Lower leg skin (tissue), 4 donors: Measurements from ENCODE around the gene PCDHGA9. TPM values are rescaled to one million over a fixed set of nuclear protein-coding genes. Genes with fewer than 3 reads are reported as not detected.

Experiments
- DNase-seq, 2 donors: peaks; one replicate each; pipeline ENCODE4 v3.0.0-alpha.2; 2019; ENCODE audit warnings: low spot score in 2 of 2
- H3K4me3 ChIP-seq: fragments of 200-600 bp; sonication (generic); 2 replicates; pipeline ENCODE4 v1.5.1; 2017; ENCODE audit warnings: mild to moderate bottlenecking, low read depth; ENCODE audit not compliant: poor library complexity, severe bottlenecking
- POLR2A ChIP-seq, 2 donors: fragments of 450-650 bp; IDR thresholded peaks; one replicate each; pipeline ENCODE4 v1.6.1; 2016 to 2017; ENCODE audit warnings: antibody characterized with exemption in 2 of 2, mild to moderate bottlenecking in 1 of 2, moderate library complexity in 1 of 2
- WGBS, 2 donors: methylation state at CpG; one replicate each; pipeline ENCODE4 v1.1.5; 2018; 5-methylcytosine and 5-hydroxymethylcytosine counted together
- intact Hi-C: fragments of 100-400 bp; cut with DNase I; formaldehyde crosslinking; loops from one replicate; pipeline ENCODE4 v1.15.0; 2023; ENCODE audit warnings: low total_unique reads
- total RNA-seq, 4 donors: library from RNA; depleted of rRNA; stranded (reverse); fragments of >200 nt; gene quantifications; one replicate each; pipeline ENCODE4 v1.1.0, GENCODE V29; 2016
- TF ChIP-seq, protein P1 (sequence below), 3 donors: fragments of 450-650 bp; IDR thresholded peaks; one replicate each; pipeline ENCODE4 v1.5.1; 2016; ENCODE audit warnings: antibody characterized with exemption in 3 of 3, mild to moderate bottlenecking in 3 of 3, moderate library complexity in 2 of 3

PCDHGA9 gene
- total RNA-seq, 4 donors from 2014 or later: 5.6 to 8.2 (median 6.3) TPM

DNA sequence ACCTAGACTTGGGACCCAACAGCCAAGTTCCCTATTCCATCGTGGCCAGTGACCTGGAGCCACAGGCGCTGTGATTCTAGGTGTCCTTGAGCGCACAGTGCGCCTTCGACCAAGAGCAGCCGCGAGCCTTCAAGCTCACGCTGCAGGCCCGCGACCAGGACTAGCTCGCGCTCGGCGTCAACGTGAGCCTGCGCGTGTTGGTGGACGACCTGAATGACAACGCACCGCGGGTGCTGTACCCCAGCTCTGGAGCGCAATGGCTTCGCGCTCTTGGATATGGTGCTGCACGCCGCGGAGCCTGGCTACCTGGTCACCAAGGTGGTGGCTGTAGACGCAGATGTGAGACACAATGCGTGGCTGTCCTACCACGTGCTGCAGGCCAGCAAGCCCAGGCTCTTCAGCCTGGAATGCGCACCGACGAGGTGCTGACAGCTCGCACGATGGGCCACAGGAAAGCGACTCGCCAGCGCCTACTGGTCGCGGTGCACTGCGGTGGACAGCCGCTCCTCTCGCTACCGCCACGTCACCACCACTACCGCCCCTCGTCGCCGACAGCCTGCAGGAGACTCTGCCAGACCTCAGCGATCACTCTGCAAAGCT lies 39.1 kb downstream of the PCDHGA9 start:
- WGBS, 2 donors: 54% methylated on average over 42 to 50 of the region's 50 CpGs
- DNase-seq: no peak
- TF ChIP-seq POLR2A (IDR thresholded peaks at IDR 0.05): no peak
- TF ChIP-seq, protein P1, sequence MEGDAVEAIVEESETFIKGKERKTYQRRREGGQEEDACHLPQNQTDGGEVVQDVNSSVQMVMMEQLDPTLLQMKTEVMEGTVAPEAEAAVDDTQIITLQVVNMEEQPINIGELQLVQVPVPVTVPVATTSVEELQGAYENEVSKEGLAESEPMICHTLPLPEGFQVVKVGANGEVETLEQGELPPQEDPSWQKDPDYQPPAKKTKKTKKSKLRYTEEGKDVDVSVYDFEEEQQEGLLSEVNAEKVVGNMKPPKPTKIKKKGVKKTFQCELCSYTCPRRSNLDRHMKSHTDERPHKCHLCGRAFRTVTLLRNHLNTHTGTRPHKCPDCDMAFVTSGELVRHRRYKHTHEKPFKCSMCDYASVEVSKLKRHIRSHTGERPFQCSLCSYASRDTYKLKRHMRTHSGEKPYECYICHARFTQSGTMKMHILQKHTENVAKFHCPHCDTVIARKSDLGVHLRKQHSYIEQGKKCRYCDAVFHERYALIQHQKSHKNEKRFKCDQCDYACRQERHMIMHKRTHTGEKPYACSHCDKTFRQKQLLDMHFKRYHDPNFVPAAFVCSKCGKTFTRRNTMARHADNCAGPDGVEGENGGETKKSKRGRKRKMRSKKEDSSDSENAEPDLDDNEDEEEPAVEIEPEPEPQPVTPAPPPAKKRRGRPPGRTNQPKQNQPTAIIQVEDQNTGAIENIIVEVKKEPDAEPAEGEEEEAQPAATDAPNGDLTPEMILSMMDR (IDR thresholded peaks at IDR 0.05): no peak
- no peak overlapping the region for H3K4me3 ChIP-seq
- intact Hi-C loops: no loop called here

Other genes starting within 250 kb of the PCDHGA9 start
- 1 to 10 TPM in 1 of 4 donors, under 1 TPM in 3; 0.49 to 1.1 (median 0.58) TPM for gene PCDHB7, start 230.1 kb upstream of the PCDHGA9 start, total RNA-seq
- gene PCDHB8, start 225.0 kb upstream of the PCDHGA9 start, total RNA-seq: 1 to 10 TPM in 2 of 4 donors, under 1 TPM in 2; 0.10 to 1.2 (median 0.76) TPM
- 1 to 10 TPM in 3 of 4 donors, under 1 TPM in 1; 0.55 to 3.2 (median 1.9) TPM for gene PCDHB16, start 220.4 kb upstream of the PCDHGA9 start, total RNA-seq
- 1 to 10 TPM in 2 of 4 donors, under 1 TPM in 2; 0.38 to 2.2 (median 1.2) TPM for gene PCDHB9, start 215.6 kb upstream of the PCDHGA9 start, total RNA-seq
- gene PCDHB10, start 210.4 kb upstream of the PCDHGA9 start, total RNA-seq: 1 to 10 TPM in 2 of 4 donors, under 1 TPM in 2; 0.19 to 1.5 (median 0.76) TPM
- 1 to 10 TPM in 3 of 4 donors, under 1 TPM in 1; 0.63 to 1.7 (median 1.4) TPM for gene PCDHB11, start 203.2 kb upstream of the PCDHGA9 start, total RNA-seq
- gene PCDHB12, start 194.1 kb upstream of the PCDHGA9 start, total RNA-seq: 1 to 10 TPM in 2 of 4 donors, under 1 TPM in 1, not detected in 1; 0.49 to 3.2 (median 2.3) TPM
- gene PCDHB13, start 188.9 kb upstream of the PCDHGA9 start, total RNA-seq: 1 to 10 TPM; 3.3 to 9.0 (median 5.0) TPM
- 1 to 10 TPM; 5.4 to 7.5 (median 6.2) TPM for gene PCDHB14, start 179.4 kb upstream of the PCDHGA9 start, total RNA-seq
- 1 to 10 TPM in 3 of 4 donors, under 1 TPM in 1; 0.46 to 2.0 (median 1.4) TPM for gene PCDHB15, start 157.4 kb upstream of the PCDHGA9 start, total RNA-seq
- 1 to 10 TPM in 1 of 4 donors, under 1 TPM in 2, not detected in 1; 0.66 to 5.0 (median 0.67) TPM for gene SLC25A2, start 98.7 kb upstream of the PCDHGA9 start, total RNA-seq
- gene TAF7, start 82.0 kb upstream of the PCDHGA9 start, total RNA-seq: 10 to 100 TPM; 46.9 to 76.0 (median 64.9) TPM
- gene PCDHGA1, start 72.3 kb upstream of the PCDHGA9 start, total RNA-seq: under 1 TPM in 3 of 4 donors, not detected in 1; 0.52 to 0.54 (median 0.53) TPM
- gene PCDHGA2, start 64.0 kb upstream of the PCDHGA9 start, total RNA-seq: 1 to 10 TPM; 1.4 to 5.3 (median 1.9) TPM
- 1 to 10 TPM; 1.0 to 3.5 (median 2.9) TPM for gene PCDHGA3, start 58.9 kb upstream of the PCDHGA9 start, total RNA-seq
- gene PCDHGB1, start 52.7 kb upstream of the PCDHGA9 start, total RNA-seq: 1 to 10 TPM in 3 of 4 donors, under 1 TPM in 1; 0.30 to 1.3 (median 1.1) TPM
- gene PCDHGA4, start 47.8 kb upstream of the PCDHGA9 start, total RNA-seq: 1 to 10 TPM in 3 of 4 donors, under 1 TPM in 1; 0.25 to 4.3 (median 2.4) TPM
- 1 to 10 TPM; 2.1 to 4.0 (median 2.6) TPM for gene PCDHGB2, start 42.8 kb upstream of the PCDHGA9 start, total RNA-seq
- 1 to 10 TPM in 3 of 4 donors, under 1 TPM in 1; 0.51 to 3.4 (median 1.6) TPM for gene PCDHGA5, start 38.6 kb upstream of the PCDHGA9 start, total RNA-seq
- 1 to 10 TPM; 3.0 to 7.9 (median 4.8) TPM for gene PCDHGB3, start 32.5 kb upstream of the PCDHGA9 start, total RNA-seq
- 1 to 10 TPM; 2.5 to 3.7 (median 3.6) TPM for gene PCDHGA6, start 28.9 kb upstream of the PCDHGA9 start, total RNA-seq
- gene PCDHGA7, start 20.0 kb upstream of the PCDHGA9 start, total RNA-seq: 1 to 10 TPM; 2.2 to 2.5 (median 2.5) TPM
- gene PCDHGB4, start 15.1 kb upstream of the PCDHGA9 start, total RNA-seq: 1 to 10 TPM; 5.2 to 8.9 (median 8.4) TPM
- gene PCDHGA8, start 10.1 kb upstream of the PCDHGA9 start, total RNA-seq: 1 to 10 TPM in 3 of 4 donors, under 1 TPM in 1; 0.97 to 2.2 (median 1.6) TPM
- 10 to 100 TPM; 12.3 to 17.6 (median 14.6) TPM for gene PCDHGB5, start 4.8 kb upstream of the PCDHGA9 start, total RNA-seq
- gene PCDHGB6, start 5.2 kb downstream of the PCDHGA9 start, total RNA-seq: 1 to 10 TPM; 4.4 to 7.4 (median 6.6) TPM
- gene PCDHGA10, start 10.2 kb downstream of the PCDHGA9 start, total RNA-seq: 10 to 100 TPM in 1 of 4 donors, 1 to 10 TPM in 3; 6.8 to 11.7 (median 8.3) TPM
- gene PCDHGB7, start 14.9 kb downstream of the PCDHGA9 start, total RNA-seq: 10 to 100 TPM in 2 of 4 donors, 1 to 10 TPM in 2; 8.0 to 11.3 (median 10.1) TPM
- gene PCDHGA11, start 18.3 kb downstream of the PCDHGA9 start, total RNA-seq: 1 to 10 TPM; 3.2 to 6.9 (median 3.7) TPM
- gene PCDHGA12, start 27.7 kb downstream of the PCDHGA9 start, total RNA-seq: 1 to 10 TPM; 3.4 to 9.1 (median 6.3) TPM
- gene PCDHGC3, start 73.2 kb downstream of the PCDHGA9 start, total RNA-seq: 10 to 100 TPM; 45.5 to 80.8 (median 49.7) TPM
- gene PCDHGC4, start 82.3 kb downstream of the PCDHGA9 start, total RNA-seq: 10 to 100 TPM in 1 of 4 donors, 1 to 10 TPM in 3; 1.2 to 34.5 (median 2.2) TPM
- 1 to 10 TPM; 1.1 to 1.7 (median 1.7) TPM for gene PCDHGC5, start 86.3 kb downstream of the PCDHGA9 start, total RNA-seq
- 100 to 1,000 TPM in 1 of 4 donors, 10 to 100 TPM in 3; 64.9 to 101 (median 88.7) TPM for gene DIAPH1, start 216.2 kb downstream of the PCDHGA9 start, total RNA-seq
- gene HDAC3, start 234.1 kb downstream of the PCDHGA9 start, total RNA-seq: 10 to 100 TPM; 49.4 to 66.4 (median 52.7) TPM
- 10 to 100 TPM in 2 of 4 donors, 1 to 10 TPM in 2; 5.9 to 11.4 (median 9.0) TPM for gene RELL2, start 234.2 kb downstream of the PCDHGA9 start, total RNA-seq
- 100 to 1,000 TPM in 2 of 4 donors, 10 to 100 TPM in 2; 72.1 to 136 (median 101) TPM for gene FCHSD1, start 248.6 kb downstream of the PCDHGA9 start, total RNA-seq